ENCODE results near the gene IMPDH2.

IMPDH2 gene

DNA sequence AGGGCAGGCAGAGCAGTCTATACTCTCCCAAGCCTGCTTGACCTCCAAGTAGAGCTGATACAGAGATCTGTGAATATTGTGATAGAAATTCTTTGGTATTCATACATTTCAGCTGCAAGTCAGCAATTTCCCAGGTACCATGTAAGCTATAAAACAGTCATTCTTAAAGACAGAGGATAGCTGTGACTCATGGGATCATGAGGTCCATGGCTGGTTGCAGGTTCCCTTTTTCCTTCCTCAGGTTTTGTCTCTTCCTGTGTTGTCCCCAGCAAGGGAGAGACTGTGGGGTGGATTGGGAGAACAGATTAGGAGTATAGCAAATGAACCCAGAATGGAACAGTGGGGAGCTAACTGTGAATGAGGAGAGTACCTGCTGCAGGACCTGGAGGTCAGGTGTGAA, 44.5 kb downstream of the IMPDH2 start:
- H3K9me3 Mint-ChIP-seq: no peaks in the 10 kb centered on the region
- no peak overlapping the region for H3K27ac Mint-ChIP-seq
- no peak overlapping the region for H3K4me3 Mint-ChIP-seq
- H3K36me3 Mint-ChIP-seq (ENCODE audit: low read depth): peaks cover 33% of the 10 kb centered on the region
- peaks cover 15% of the 10 kb centered on the region for H3K4me1 Mint-ChIP-seq
- TF ChIP-seq, protein P1, sequence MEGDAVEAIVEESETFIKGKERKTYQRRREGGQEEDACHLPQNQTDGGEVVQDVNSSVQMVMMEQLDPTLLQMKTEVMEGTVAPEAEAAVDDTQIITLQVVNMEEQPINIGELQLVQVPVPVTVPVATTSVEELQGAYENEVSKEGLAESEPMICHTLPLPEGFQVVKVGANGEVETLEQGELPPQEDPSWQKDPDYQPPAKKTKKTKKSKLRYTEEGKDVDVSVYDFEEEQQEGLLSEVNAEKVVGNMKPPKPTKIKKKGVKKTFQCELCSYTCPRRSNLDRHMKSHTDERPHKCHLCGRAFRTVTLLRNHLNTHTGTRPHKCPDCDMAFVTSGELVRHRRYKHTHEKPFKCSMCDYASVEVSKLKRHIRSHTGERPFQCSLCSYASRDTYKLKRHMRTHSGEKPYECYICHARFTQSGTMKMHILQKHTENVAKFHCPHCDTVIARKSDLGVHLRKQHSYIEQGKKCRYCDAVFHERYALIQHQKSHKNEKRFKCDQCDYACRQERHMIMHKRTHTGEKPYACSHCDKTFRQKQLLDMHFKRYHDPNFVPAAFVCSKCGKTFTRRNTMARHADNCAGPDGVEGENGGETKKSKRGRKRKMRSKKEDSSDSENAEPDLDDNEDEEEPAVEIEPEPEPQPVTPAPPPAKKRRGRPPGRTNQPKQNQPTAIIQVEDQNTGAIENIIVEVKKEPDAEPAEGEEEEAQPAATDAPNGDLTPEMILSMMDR (IDR thresholded peaks at IDR 0.05; ENCODE audit: unreplicated experiment in 3 of 3): no peak
- no peaks in the 10 kb centered on the region for H3K27me3 Mint-ChIP-seq (ENCODE audit: low read depth)

DNA sequence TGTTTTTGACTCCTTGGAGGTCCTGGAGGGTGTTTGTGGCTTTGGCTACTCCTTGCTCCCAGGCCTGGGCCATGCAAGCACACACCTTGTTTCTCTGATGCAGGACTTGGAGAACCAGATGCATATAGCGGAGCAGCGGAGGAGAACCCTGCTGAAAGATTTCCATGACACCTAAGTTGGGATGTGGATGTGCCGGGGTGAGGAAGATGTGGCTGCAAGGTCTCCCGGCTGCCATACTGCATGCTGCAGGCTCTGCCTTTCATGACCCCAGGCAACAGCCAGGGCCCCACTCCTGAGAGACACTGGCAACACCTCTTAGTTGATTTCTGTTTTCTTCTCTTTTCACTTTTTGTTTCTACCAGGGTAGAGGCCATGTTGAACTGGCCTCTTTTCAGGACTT, 46.1 kb downstream of the IMPDH2 start:
- no peak overlapping the region for H3K27ac Mint-ChIP-seq
- no peaks in the 10 kb centered on the region for H3K27me3 Mint-ChIP-seq (ENCODE audit: low read depth)
- TF ChIP-seq, protein P1 (IDR thresholded peaks at IDR 0.05; ENCODE audit: unreplicated experiment in 3 of 3): no peak
- no peaks in the 10 kb centered on the region for H3K9me3 Mint-ChIP-seq
- H3K4me1 Mint-ChIP-seq: peaks cover 5% of the 10 kb centered on the region
- H3K4me3 Mint-ChIP-seq: no peak overlapping the region
- peaks cover 41% of the 10 kb centered on the region for H3K36me3 Mint-ChIP-seq (ENCODE audit: low read depth)

DNA sequence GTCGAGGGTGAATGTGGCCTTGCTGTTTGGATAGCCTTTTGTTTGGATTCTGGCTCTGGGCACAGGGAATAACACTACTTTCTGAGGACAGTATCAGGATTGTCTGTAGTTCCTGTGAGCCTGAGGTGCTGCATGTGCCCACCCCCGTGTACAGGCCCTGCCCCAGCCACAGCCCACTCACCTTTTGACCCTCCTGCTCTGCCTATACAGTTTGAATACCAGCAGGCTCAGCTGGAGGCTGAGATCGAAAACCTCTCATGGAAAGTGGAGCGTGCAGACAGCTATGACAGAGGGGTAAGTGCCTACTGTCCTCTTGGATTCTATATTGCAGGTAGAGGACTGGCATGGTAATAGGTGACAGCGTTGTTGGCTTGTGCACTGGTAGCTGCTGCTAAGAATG, 46.5 kb downstream of the IMPDH2 start:
- Mint-ChIP-seq H3K36me3 (ENCODE audit: low read depth) (peaks cover 44% of the 10 kb centered on the region), H3K4me3 (no peak overlapping the region), H3K27me3 (ENCODE audit: low read depth) (no peaks in the 10 kb centered on the region), H3K27ac (no peak overlapping the region), H3K9me3 (no peaks in the 10 kb centered on the region), H3K4me1 (peaks cover under 1% of the 10 kb centered on the region)
- TF ChIP-seq, protein P1 (IDR thresholded peaks at IDR 0.05; ENCODE audit: unreplicated experiment in 3 of 3): no peak

DNA sequence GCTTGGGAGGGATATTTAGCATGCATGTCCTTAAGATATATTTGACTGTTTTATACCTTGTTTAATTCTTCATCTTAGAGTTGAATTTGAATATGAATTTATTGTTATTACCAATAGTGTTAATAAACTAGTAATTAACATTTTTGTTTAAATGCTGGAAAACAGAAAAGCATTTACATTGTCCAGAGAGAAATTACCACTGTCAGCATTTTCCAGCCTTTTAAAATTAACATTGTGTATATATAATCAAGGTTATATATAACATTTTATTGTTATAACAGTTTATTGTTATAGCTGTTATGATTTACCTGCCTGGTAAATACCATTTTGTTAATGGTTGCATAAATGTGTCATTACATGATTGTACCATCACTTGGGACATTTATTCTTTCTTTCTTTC, 47.2 kb downstream of the IMPDH2 start:
- TF ChIP-seq, protein P1 (IDR thresholded peaks at IDR 0.05; ENCODE audit: unreplicated experiment in 3 of 3): no peak

DNA sequence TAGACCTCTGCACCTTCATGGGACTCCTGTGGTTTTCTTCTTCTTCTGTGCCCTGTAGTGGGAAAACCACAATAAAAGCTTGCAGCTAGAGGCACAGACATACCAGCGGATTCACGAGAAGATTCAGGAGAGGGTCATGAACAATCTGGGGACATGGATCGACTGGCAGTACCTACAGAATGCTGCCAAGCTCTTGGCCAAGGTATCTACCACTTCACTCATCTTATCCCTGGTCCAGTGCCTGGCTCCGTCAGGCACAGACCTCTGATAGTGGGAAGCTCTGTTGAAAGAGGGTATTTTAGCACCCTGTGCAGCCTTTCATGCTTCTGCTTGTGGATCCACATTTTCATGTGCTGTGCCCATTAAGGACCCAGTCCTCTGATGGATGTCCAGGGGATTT, 48.9 kb downstream of the IMPDH2 start:
- TF ChIP-seq, protein P1 (IDR thresholded peaks at IDR 0.05; ENCODE audit: unreplicated experiment in 3 of 3): no peak
- H3K9me3 Mint-ChIP-seq: no peaks in the 10 kb centered on the region

More for the DNA sequence above, 47.2 kb downstream of the IMPDH2 start:
- H3K9me3 Mint-ChIP-seq: no peaks in the 10 kb centered on the region
- peaks cover 44% of the 10 kb centered on the region for H3K36me3 Mint-ChIP-seq (ENCODE audit: low read depth)
- no peak overlapping the region for H3K27ac Mint-ChIP-seq
- H3K4me1 Mint-ChIP-seq: no peaks in the 10 kb centered on the region
- H3K27me3 Mint-ChIP-seq (ENCODE audit: low read depth): no peaks in the 10 kb centered on the region
- no peak overlapping the region for H3K4me3 Mint-ChIP-seq

DNA sequence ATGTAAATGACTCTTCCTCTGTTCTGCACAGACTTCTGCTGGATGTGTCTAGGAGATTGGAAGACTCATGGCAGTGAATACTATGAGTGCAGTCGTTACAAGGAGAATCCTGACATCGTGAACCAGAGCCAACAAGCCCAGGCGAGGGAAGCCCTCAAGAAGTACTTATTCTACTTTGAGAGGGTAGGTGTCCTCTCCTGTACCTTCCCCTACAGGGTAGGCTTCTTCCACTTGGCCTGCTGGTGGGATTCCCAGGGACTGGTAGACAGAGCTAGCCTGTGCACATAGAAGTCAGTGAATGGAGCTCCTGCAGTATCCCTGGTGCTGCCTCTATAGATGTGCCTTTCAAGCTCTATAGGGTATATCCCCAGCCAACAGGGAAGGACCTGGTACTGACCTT, 49.7 kb downstream of the IMPDH2 start:
- TF ChIP-seq, protein P1 (IDR thresholded peaks at IDR 0.05; ENCODE audit: unreplicated experiment in 3 of 3): no peak
- Mint-ChIP-seq H3K4me1 (no peaks in the 10 kb centered on the region), H3K4me3 (no peak overlapping the region), H3K9me3 (no peaks in the 10 kb centered on the region), H3K36me3 (ENCODE audit: low read depth) (peaks cover 67% of the 10 kb centered on the region), H3K27ac (no peak overlapping the region), H3K27me3 (ENCODE audit: low read depth) (no peaks in the 10 kb centered on the region)

More for the DNA sequence above, 48.9 kb downstream of the IMPDH2 start:
- Mint-ChIP-seq H3K4me3 (no peak overlapping the region), H3K36me3 (ENCODE audit: low read depth) (peaks cover 59% of the 10 kb centered on the region), H3K4me1 (no peaks in the 10 kb centered on the region), H3K27me3 (ENCODE audit: low read depth) (no peaks in the 10 kb centered on the region), H3K27ac (no peak overlapping the region)
